Vagina (tissue), 2 donors: ENCODE results near the gene SEZ6L.

ENCODE experiments used
- POLR2A ChIP-seq, 2 donors: fragments of 450-650 bp; IDR thresholded peaks; one replicate each; pipeline ENCODE4 v1.6.1; 2017; ENCODE audit warnings: antibody characterized with exemption in 2 of 2, mild to moderate bottlenecking in 2 of 2, moderate library complexity in 2 of 2
- POLR2AphosphoS5 ChIP-seq, 2 donors: sonication (generic); formaldehyde crosslinking; IDR thresholded peaks; one replicate each; pipeline ENCODE4 v1.9.0; 2017; ENCODE audit warnings: antibody characterized with exemption in 2 of 2, mild to moderate bottlenecking in 2 of 2, low read depth in 1 of 2; ENCODE audit not compliant: insufficient read depth in 1 of 2
- TF ChIP-seq, protein P1 (sequence below), 3 experiments: fragments of 450-650 bp in 2 of 3; fragments of 200-600 bp in 1 of 3; sonication (generic) in 1 of 3; IDR thresholded peaks; one replicate each; pipeline ENCODE4 v1.5.1; 2017 to 2019; ENCODE audit warnings: antibody characterized with exemption in 3 of 3, mild to moderate bottlenecking in 2 of 3, moderate library complexity in 2 of 3

DNA sequence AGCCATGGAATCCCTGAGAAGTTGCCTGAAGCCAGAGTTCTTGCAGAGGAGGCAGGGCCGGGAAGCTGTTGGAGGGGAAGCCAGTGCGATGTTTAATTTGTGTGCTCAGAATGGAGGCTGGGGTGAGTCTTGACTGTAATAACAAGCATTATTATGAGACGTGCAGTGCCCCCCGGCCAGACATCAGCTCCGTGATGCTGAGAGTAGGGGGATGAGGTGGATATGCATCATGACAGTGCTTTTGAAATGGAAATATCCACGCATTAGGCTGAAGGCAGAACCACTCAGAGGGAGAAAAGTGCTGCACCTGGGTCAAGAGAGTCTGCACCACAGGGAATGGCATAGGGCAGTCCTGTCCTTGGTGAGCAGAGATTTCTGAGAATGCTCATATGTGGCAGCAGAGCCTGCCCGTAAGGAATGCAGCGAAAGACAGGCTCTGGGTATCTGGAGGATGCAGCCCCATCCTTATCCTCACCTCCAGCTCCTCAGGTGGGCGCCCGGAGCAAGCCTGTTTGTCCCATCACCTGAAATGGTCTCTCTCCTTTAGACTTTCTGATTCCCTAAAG, 37.6 kb upstream of the SEZ6L start:
- TF ChIP-seq, protein P1, sequence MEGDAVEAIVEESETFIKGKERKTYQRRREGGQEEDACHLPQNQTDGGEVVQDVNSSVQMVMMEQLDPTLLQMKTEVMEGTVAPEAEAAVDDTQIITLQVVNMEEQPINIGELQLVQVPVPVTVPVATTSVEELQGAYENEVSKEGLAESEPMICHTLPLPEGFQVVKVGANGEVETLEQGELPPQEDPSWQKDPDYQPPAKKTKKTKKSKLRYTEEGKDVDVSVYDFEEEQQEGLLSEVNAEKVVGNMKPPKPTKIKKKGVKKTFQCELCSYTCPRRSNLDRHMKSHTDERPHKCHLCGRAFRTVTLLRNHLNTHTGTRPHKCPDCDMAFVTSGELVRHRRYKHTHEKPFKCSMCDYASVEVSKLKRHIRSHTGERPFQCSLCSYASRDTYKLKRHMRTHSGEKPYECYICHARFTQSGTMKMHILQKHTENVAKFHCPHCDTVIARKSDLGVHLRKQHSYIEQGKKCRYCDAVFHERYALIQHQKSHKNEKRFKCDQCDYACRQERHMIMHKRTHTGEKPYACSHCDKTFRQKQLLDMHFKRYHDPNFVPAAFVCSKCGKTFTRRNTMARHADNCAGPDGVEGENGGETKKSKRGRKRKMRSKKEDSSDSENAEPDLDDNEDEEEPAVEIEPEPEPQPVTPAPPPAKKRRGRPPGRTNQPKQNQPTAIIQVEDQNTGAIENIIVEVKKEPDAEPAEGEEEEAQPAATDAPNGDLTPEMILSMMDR (IDR thresholded peaks at IDR 0.05): no peak
- TF ChIP-seq POLR2AphosphoS5 (IDR thresholded peaks at IDR 0.05; ENCODE audit: insufficient read depth in 1 of 2, low read depth in 1 of 2) (no peak), POLR2A (IDR thresholded peaks at IDR 0.05) (no peak)
